Measurements from ENCODE around the gene LRRC4C.
"Not testable (repeated sequence)": the region's sequence is repeated elsewhere in the genome, so short reads cannot be mapped to it uniquely, and the experiment has no call there.

- TF ChIP-seq CTCF, POLR2A (IDR thresholded peaks at IDR 0.05): not testable (repeated sequence)
Observed at GRCh38 chr11:40167805-40168204, 1291.6 kb downstream of the LRRC4C start.
